Suprapubic skin (tissue), 4 donors: ENCODE results near the gene FOXD4L1. TPM values are rescaled to one million over a fixed set of nuclear protein-coding genes. Genes with fewer than 3 reads are reported as not detected.
"Not testable (repeated sequence)": the region's sequence is repeated elsewhere in the genome, so short reads cannot be mapped to it uniquely, and the experiment has no call there.

Source experiments
- DNase-seq, 2 donors: peaks; one replicate each; pipeline ENCODE4 v3.0.0-alpha.2; 2019; ENCODE audit warnings: low spot score in 2 of 2
- H3K27ac ChIP-seq: fragments of 200-600 bp; sonication (generic); one replicate; pipeline ENCODE4 v1.5.1; 2019
- H3K27me3 ChIP-seq: fragments of 200-600 bp; sonication (generic); one replicate; pipeline ENCODE4 v1.5.1; 2019
- H3K36me3 ChIP-seq: fragments of 200-600 bp; sonication (generic); one replicate; pipeline ENCODE4 v1.5.1; 2019
- H3K4me1 ChIP-seq: fragments of 200-600 bp; sonication (generic); one replicate; pipeline ENCODE4 v1.5.1; 2019
- H3K4me3 ChIP-seq: fragments of 200-600 bp; sonication (generic); one replicate; pipeline ENCODE4 v1.5.1; 2019; ENCODE audit warnings: mild to moderate bottlenecking
- H3K9me3 ChIP-seq: fragments of 200-600 bp; sonication (generic); one replicate; pipeline ENCODE4 v1.5.1; 2019
- CTCF ChIP-seq, 2 donors: fragments of 200-600 bp in 1 of 2; fragments of 450-650 bp in 1 of 2; sonication (generic) in 1 of 2; IDR thresholded peaks; one replicate each; pipeline ENCODE4 v1.5.1; 2016 to 2019; ENCODE audit warnings: antibody characterized with exemption in 2 of 2, mild to moderate bottlenecking in 1 of 2, moderate library complexity in 1 of 2
- WGBS: methylation state at CpG from one replicate; pipeline ENCODE4 v1.1.5; 2018; 5-methylcytosine and 5-hydroxymethylcytosine counted together
- total RNA-seq, 4 donors: library from RNA; depleted of rRNA; stranded (reverse); fragments of >200 nt; gene quantifications; one replicate each; pipeline ENCODE4 v1.1.0, GENCODE V29; 2016

The FOXD4L1 gene
- total RNA-seq, 4 donors from 2014 or later = 0.18 to 0.19 TPM; not detected in 2

- H3K36me3 ChIP-seq, H3K4me3 ChIP-seq, H3K27ac ChIP-seq, H3K9me3 ChIP-seq, DNase-seq: not testable (repeated sequence)
- 47% methylated on average over 11 of the region's 11 CpGs for WGBS
- peaks cover 50% of the 10 kb centered on the region for H3K27me3 ChIP-seq
- H3K4me1 ChIP-seq = peaks cover 10% of the 10 kb centered on the region
Observed at GRCh38 chr2:113508187-113508586, 9.7 kb downstream of the FOXD4L1 start.

- H3K4me1 ChIP-seq, H3K4me3 ChIP-seq, H3K27ac ChIP-seq, H3K36me3 ChIP-seq, DNase-seq, H3K9me3 ChIP-seq: not testable (repeated sequence)
- peaks cover 31% of the 10 kb centered on the region for H3K27me3 ChIP-seq
- 83% methylated on average over 1 of the region's 3 CpGs for WGBS
Observed at GRCh38 chr2:113510913-113511312, 12.4 kb downstream of the FOXD4L1 start.

- not testable (repeated sequence) for H3K4me1 ChIP-seq, H3K9me3 ChIP-seq, H3K27ac ChIP-seq, H3K4me3 ChIP-seq, DNase-seq, H3K36me3 ChIP-seq
- WGBS = 83% methylated on average over 13 of the region's 14 CpGs
- H3K27me3 ChIP-seq = peaks cover 31% of the 10 kb centered on the region
Observed at GRCh38 chr2:113511859-113512258, 13.4 kb downstream of the FOXD4L1 start.

GRCh38 chr2:113515457-113515856 is 17.0 kb downstream of the FOXD4L1 start:
- not testable (repeated sequence) for H3K36me3 ChIP-seq, H3K9me3 ChIP-seq, H3K27me3 ChIP-seq, H3K27ac ChIP-seq, H3K4me3 ChIP-seq, H3K4me1 ChIP-seq
- 77% methylated on average over 8 of the region's 8 CpGs for WGBS
- DNase-seq = peak in 1 of 2 donors; percentile 53

- H3K4me3 ChIP-seq, H3K36me3 ChIP-seq, H3K27ac ChIP-seq, H3K4me1 ChIP-seq, DNase-seq, H3K27me3 ChIP-seq, H3K9me3 ChIP-seq: not testable (repeated sequence)
- 90% methylated on average over 2 of the region's 3 CpGs for WGBS
Observed at GRCh38 chr2:113515995-113516394, 17.5 kb downstream of the FOXD4L1 start.

- DNase-seq, H3K36me3 ChIP-seq, H3K4me1 ChIP-seq, H3K27ac ChIP-seq, H3K4me3 ChIP-seq, H3K27me3 ChIP-seq, H3K9me3 ChIP-seq: not testable (repeated sequence)
- WGBS = 67% methylated on average over 1 of the region's 2 CpGs
Observed at GRCh38 chr2:113517025-113517424, 18.6 kb downstream of the FOXD4L1 start.

- not testable (repeated sequence) for H3K27me3 ChIP-seq, DNase-seq, H3K4me1 ChIP-seq, H3K4me3 ChIP-seq, H3K36me3 ChIP-seq, H3K27ac ChIP-seq, H3K9me3 ChIP-seq
- WGBS = 63% methylated on average over 6 of the region's 6 CpGs
Observed at GRCh38 chr2:113520837-113521236, 22.4 kb downstream of the FOXD4L1 start.

GRCh38 chr2:113521492-113521891 is 23.0 kb downstream of the FOXD4L1 start:
- not testable (repeated sequence) for H3K36me3 ChIP-seq, H3K4me3 ChIP-seq, H3K27me3 ChIP-seq, H3K27ac ChIP-seq, H3K9me3 ChIP-seq, DNase-seq, H3K4me1 ChIP-seq
- WGBS = 66% methylated on average over 5 of the region's 5 CpGs

- H3K27me3 ChIP-seq, H3K4me3 ChIP-seq, H3K27ac ChIP-seq, H3K9me3 ChIP-seq, H3K36me3 ChIP-seq, H3K4me1 ChIP-seq, DNase-seq: not testable (repeated sequence)
- 35% methylated on average over 1 of the region's 1 CpG for WGBS
Observed at GRCh38 chr2:113524986-113525385, 26.5 kb downstream of the FOXD4L1 start.

GRCh38 chr2:113527350-113528045 is 29.0 kb downstream of the FOXD4L1 start:
- H3K27me3 ChIP-seq, H3K36me3 ChIP-seq, H3K4me1 ChIP-seq, H3K4me3 ChIP-seq, H3K9me3 ChIP-seq, DNase-seq, H3K27ac ChIP-seq: not testable (repeated sequence)
- peak in 1 of 2 donors; percentile 7 for TF ChIP-seq CTCF (IDR thresholded peaks at IDR 0.05)
- WGBS = no CpG with 5 or more reads among the region's 12 CpGs

- H3K27ac ChIP-seq, H3K4me3 ChIP-seq, H3K36me3 ChIP-seq, DNase-seq, H3K27me3 ChIP-seq, H3K4me1 ChIP-seq, H3K9me3 ChIP-seq: not testable (repeated sequence)
- WGBS = 53% methylated on average over 4 of the region's 5 CpGs
Observed at GRCh38 chr2:113528126-113528525, 29.7 kb downstream of the FOXD4L1 start.

GRCh38 chr2:113528904-113529303 is 30.4 kb downstream of the FOXD4L1 start:
- H3K9me3 ChIP-seq, H3K4me3 ChIP-seq, H3K36me3 ChIP-seq, DNase-seq, H3K27me3 ChIP-seq, H3K4me1 ChIP-seq, H3K27ac ChIP-seq: not testable (repeated sequence)
- 86% methylated on average over 2 of the region's 3 CpGs for WGBS

GRCh38 chr2:113532991-113533390 is 34.5 kb downstream of the FOXD4L1 start:
- H3K27ac ChIP-seq, DNase-seq, H3K9me3 ChIP-seq, H3K27me3 ChIP-seq, H3K4me3 ChIP-seq, H3K4me1 ChIP-seq, H3K36me3 ChIP-seq: not testable (repeated sequence)
- no CpG with 5 or more reads among the region's 4 CpGs for WGBS

- not testable (repeated sequence) for H3K4me3 ChIP-seq, H3K4me1 ChIP-seq, H3K36me3 ChIP-seq, DNase-seq, H3K27me3 ChIP-seq, H3K27ac ChIP-seq, H3K9me3 ChIP-seq
- WGBS = 65% methylated on average over 6 of the region's 6 CpGs
Observed at GRCh38 chr2:113536573-113536972, 38.1 kb downstream of the FOXD4L1 start.
